Measurements from ENCODE around the gene CPPED1. TPM values are rescaled to one million over a fixed set of nuclear protein-coding genes. Genes with fewer than 3 reads are reported as not detected.
"Not testable (repeated sequence)": the region's sequence is repeated elsewhere in the genome, so short reads cannot be mapped to it uniquely, and the experiment has no call there.

Gene CPPED1
- total and polyA plus RNA-seq, 2 donors: 13.9 to 15.5 TPM

DNA sequence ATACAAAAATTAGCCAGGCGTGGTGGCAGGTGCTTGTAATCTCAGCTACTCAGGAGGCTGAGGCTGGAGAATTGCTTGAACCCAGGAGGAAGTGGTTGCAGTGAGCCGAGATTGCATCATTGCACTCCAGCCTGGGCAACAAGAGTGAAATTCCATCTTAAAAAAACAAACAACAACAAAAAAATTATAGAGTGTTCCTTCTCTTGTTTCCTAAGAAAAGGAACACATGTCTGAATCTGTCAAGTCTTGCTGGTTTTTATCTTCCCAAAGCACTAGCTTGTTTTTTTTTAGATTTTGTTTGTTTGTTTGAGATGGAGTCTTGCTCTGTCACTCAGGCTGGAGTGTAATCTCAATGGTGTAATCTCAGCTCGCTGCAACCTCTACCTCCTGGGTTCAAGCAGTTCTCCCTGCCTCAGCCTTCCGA is 13.1 kb upstream of the CPPED1 start:
- WGBS: 59% methylated on average over 4 of the region's 4 CpGs
- H3K27ac ChIP-seq (ENCODE audit: low read depth): not testable (repeated sequence)

DNA sequence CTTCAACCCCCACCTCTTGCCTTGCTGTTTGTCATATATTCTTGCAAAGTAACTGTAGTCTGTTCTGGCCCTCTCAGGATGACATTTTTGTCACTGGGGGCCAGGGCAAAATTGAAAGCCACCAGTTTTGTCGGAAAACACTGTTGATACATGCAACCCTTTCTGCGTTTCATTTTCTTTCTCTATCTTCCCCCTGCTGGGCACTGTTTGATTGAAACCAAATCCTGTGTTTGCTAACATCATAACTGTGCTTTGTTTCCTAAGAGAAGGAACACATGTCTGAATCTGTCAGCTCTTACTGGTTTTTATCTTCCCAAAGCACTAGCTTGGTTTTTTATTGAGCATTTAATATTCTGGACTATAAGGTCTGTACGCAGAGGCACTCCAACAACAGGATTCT is 11.7 kb upstream of the CPPED1 start:
- Histone ChIP-seq H3K27ac (ENCODE audit: low read depth) (no peak overlapping the region), H3K4me3 (ENCODE audit: low read depth, low read length) (no peak overlapping the region), H3K4me1 (ENCODE audit: insufficient read depth) (no peaks in the 10 kb centered on the region), H3K36me3 (ENCODE audit: insufficient read depth) (no peaks in the 10 kb centered on the region)
- DNase-seq (ENCODE audit: extremely low spot score): no peak
- WGBS: 57% methylated on average over 3 of the region's 3 CpGs

More for the DNA sequence above, 13.1 kb upstream of the CPPED1 start:
- not testable (repeated sequence) for H3K4me1 ChIP-seq (ENCODE audit: insufficient read depth); H3K36me3 ChIP-seq (ENCODE audit: insufficient read depth); H3K4me3 ChIP-seq (ENCODE audit: low read depth, low read length); DNase-seq (ENCODE audit: extremely low spot score)

DNA sequence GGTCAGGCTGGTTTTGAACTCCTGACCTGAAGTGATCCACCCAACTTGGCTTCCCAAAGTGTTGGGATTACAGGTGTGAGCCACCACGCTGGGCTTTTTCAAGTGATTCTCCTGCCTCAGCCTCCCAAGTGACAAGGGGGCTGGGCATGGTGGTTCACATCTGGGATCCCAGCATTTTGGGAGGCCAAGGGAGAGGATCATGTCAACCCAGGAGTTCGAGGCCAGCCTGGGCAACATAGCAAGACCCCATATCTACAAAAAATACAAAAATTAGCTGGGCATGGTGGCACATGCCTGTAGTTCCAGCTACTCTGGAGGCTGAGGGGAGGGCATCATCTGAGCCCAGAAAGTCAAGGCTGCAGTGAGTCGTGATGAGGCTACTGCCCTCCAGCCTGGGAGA is 10.0 kb upstream of the CPPED1 start:
- 88% methylated on average over 3 of the region's 3 CpGs for WGBS
- not testable (repeated sequence) for H3K36me3 ChIP-seq (ENCODE audit: insufficient read depth); H3K27ac ChIP-seq (ENCODE audit: low read depth); H3K4me3 ChIP-seq (ENCODE audit: low read depth, low read length); H3K4me1 ChIP-seq (ENCODE audit: insufficient read depth); DNase-seq (ENCODE audit: extremely low spot score)

DNA sequence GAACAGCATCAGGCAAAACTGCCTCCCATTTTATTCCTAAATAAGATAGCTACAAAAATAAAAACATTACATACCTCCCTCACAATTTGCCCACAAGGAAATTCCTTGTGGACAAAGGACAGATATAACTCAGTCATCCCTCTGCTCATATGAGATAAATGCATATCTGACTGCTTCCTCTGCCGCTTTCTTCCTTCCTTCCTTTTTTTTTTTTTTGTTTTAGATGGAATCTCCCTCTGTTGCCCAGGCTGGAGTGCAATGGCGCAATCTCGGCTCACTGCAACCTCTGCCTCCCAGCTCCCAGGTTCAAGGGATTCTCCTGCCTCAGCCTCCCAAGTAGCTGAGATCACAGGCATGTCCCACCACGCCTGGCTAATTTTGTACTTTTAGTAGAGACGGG is 9.6 kb upstream of the CPPED1 start:
- not testable (repeated sequence) for H3K4me3 ChIP-seq (ENCODE audit: low read depth, low read length); DNase-seq (ENCODE audit: extremely low spot score); H3K27ac ChIP-seq (ENCODE audit: low read depth); H3K36me3 ChIP-seq (ENCODE audit: insufficient read depth); H3K4me1 ChIP-seq (ENCODE audit: insufficient read depth)
- WGBS: 86% methylated on average over 5 of the region's 5 CpGs

DNA sequence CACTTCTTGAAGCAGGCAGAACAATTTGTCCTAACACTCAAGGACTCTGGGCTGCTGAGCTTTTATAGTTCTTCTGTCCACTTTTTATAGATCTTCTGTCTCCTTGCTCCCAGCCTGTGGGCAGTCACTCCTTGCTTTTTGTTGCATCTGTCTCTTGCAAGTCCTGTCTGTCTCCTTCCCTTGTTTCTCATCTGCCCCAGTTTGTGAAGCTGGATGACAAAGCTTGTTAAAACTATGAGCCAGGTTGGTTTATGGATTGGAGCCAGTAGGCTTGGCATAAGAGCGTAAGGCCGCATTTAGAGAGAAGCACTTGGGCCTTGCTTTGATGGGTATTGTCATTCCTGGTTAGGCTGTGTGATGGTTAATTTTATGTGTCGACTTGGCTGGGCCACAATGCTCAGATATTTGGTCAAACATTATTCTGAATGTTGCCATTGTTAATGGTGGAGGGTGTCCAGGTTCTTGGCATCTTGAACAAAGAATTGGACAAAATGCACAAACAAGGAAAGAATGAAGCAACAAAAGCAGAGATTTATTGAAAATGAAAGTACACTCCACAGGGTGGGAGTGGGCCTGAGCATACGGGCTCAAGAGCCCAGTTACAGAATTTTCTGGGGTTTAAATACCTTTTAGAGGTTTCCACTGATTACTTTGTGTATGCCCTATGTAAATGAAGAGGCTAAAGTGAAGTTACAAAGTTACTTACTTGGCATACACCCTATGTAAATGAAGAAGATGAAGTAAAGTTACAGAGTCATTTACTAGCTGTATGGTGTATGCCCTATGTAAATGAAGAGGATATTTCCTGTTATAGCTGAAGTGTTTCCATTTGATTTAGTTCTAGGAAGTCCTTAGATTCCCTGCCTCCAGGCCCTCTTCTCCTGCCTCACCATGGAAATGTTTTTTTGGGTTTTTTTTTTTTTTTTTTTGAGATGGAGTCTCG is 8.0 kb upstream of the CPPED1 start:
- WGBS: 86% methylated on average over 5 of the region's 5 CpGs
- H3K4me1 ChIP-seq (ENCODE audit: insufficient read depth): no peaks in the 10 kb centered on the region
- no peak for DNase-seq (ENCODE audit: extremely low spot score)
- no peaks in the 10 kb centered on the region for H3K36me3 ChIP-seq (ENCODE audit: insufficient read depth)
- no peak overlapping the region for H3K4me3 ChIP-seq (ENCODE audit: low read depth, low read length)
- H3K27ac ChIP-seq (ENCODE audit: low read depth): no peak overlapping the region

DNA sequence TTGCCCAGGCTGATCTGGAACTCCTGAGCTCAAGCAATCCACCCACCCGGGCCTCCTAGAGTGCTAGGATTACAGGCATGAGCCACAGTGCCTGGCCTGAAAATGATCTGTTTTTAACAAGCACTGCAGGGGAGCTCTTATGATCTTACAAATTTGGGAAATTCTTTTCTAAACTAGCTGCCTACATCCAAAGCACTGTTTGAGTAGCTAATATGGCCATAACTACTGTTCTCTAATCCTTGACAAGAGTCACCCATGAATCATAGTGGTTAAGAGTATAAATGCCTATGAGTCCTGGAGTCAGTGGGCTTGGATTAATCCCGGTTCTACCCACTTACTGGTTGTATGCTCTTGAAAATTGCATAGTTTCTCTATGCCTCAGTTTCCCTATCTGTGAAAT is 1.4 kb upstream of the CPPED1 start:
- Histone ChIP-seq H3K27ac (ENCODE audit: low read depth) (no peak overlapping the region), H3K4me3 (ENCODE audit: low read depth, low read length) (no peak overlapping the region), H3K36me3 (ENCODE audit: insufficient read depth) (no peaks in the 10 kb centered on the region), H3K4me1 (ENCODE audit: insufficient read depth) (peaks cover 2% of the 10 kb centered on the region)
- no peak for DNase-seq (ENCODE audit: extremely low spot score)
- 69% methylated on average over 2 of the region's 2 CpGs for WGBS

DNA sequence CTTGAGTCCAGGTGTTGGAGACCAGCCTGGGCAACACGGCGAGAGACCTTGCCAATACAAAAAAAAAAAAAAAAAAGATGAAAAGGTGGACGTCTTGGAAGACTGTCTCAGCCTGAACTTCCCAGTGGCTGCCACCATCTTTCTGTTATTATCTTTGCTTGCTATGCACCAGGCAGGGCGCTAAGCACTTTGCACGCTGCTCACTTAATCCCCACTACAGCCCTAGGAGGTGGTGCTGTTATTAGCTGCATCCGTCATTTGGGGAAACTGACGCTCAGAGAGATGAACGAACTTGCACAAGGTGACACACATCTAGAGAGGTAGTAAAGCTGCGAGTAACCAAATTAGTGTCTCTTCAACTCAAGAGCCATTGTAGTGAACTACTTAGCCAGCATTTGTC is 708 bp upstream of the CPPED1 start:
- H3K27ac ChIP-seq (ENCODE audit: low read depth): no peak overlapping the region
- no peak for DNase-seq (ENCODE audit: extremely low spot score)
- WGBS: 79% methylated on average over 9 of the region's 9 CpGs
- H3K36me3 ChIP-seq (ENCODE audit: insufficient read depth): no peaks in the 10 kb centered on the region
- no peak overlapping the region for H3K4me3 ChIP-seq (ENCODE audit: low read depth, low read length)
- peaks cover 2% of the 10 kb centered on the region for H3K4me1 ChIP-seq (ENCODE audit: insufficient read depth)

DNA sequence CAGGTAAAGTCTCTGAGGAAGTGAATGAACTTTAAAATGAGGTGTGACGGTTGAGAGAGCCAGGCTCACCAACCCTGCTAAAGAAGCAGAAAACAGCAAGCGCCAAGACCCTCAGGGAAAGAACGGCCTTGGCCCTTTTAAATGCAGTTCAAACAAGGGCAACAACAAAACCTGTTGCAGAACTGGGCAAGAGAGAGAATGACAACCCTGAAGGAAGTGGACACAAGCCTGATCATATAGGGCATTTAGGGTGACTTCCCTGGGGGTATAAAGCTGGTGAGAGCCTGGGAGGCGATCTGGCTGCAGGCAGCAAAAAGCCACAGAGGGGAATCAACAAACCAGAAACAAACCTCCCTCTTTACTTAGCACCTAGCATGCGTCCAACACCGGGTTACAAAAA is 1.0 kb downstream of the CPPED1 start:
- 76% methylated on average over 6 of the region's 6 CpGs for WGBS
- Histone ChIP-seq H3K36me3 (ENCODE audit: insufficient read depth) (no peaks in the 10 kb centered on the region), H3K4me1 (ENCODE audit: insufficient read depth) (peaks cover 2% of the 10 kb centered on the region), H3K27ac (ENCODE audit: low read depth) (no peak overlapping the region), H3K4me3 (ENCODE audit: low read depth, low read length) (peak overlapping the region; percentile 65)
- DNase-seq (ENCODE audit: extremely low spot score): no peak

DNA sequence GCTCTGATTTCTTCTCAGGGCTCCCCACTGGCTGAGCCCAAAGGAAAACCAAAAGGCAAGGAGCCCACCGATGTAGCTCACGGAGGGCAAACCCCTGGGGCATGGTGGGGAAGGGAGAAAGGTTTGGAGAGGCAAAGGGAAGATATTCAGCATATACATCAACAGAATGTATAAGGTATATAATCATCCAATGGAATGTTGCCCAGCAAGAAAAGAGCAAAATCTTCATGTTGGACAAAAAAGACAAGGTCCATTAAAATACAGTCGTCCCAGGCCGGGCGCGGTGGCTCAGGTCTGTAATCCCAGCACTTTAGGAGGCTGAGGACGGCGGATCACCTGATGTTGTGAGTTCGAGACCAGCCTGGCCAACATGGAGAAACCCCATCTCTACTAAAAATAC is 1.6 kb downstream of the CPPED1 start:
- no peaks in the 10 kb centered on the region for H3K36me3 ChIP-seq (ENCODE audit: insufficient read depth)
- H3K4me3 ChIP-seq (ENCODE audit: low read depth, low read length): no peak overlapping the region
- peaks cover 2% of the 10 kb centered on the region for H3K4me1 ChIP-seq (ENCODE audit: insufficient read depth)
- no peak overlapping the region for H3K27ac ChIP-seq (ENCODE audit: low read depth)
- DNase-seq (ENCODE audit: extremely low spot score): no peak
- 78% methylated on average over 9 of the region's 9 CpGs for WGBS

- no peak overlapping the region for H3K27ac ChIP-seq (ENCODE audit: low read depth)
- DNase-seq (ENCODE audit: extremely low spot score): no peak
- 27% methylated on average over 4 of the region's 4 CpGs for WGBS
- peaks cover 2% of the 10 kb centered on the region for H3K4me1 ChIP-seq (ENCODE audit: insufficient read depth)
- no peak overlapping the region for H3K4me3 ChIP-seq (ENCODE audit: low read depth, low read length)
- no peaks in the 10 kb centered on the region for H3K36me3 ChIP-seq (ENCODE audit: insufficient read depth)
Observed at GRCh38 chr16:12801511-12802042, 2.1 kb downstream of the CPPED1 start.

DNA sequence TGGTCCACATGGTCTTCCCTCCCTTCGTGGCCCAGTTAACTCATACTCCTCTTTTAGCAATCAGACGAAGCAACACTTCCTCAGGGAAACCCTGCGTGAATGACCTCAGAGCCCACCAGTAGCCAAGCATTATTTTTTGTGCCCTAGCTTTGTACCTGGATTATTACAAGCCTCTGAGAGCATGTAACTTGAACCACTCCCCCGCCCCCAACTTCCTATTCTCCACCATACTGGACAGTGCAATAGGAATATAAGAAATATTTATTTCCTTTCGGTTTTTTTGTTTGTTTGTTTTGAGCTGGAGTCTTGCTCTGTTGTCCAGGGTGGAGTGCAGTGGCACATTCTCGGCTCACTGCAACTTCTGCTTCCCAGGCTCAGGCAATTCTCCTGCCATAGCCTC is 2.9 kb downstream of the CPPED1 start:
- 73% methylated on average over 6 of the region's 6 CpGs for WGBS
- Histone ChIP-seq H3K36me3 (ENCODE audit: insufficient read depth) (no peaks in the 10 kb centered on the region), H3K27ac (ENCODE audit: low read depth) (no peak overlapping the region), H3K4me1 (ENCODE audit: insufficient read depth) (peaks cover 2% of the 10 kb centered on the region), H3K4me3 (ENCODE audit: low read depth, low read length) (no peak overlapping the region)
- DNase-seq (ENCODE audit: extremely low spot score): no peak

GRCh38 chr16:12799996-12800395 is 3.7 kb downstream of the CPPED1 start:
- 68% methylated on average over 8 of the region's 8 CpGs for WGBS
- not testable (repeated sequence) for H3K27ac ChIP-seq (ENCODE audit: low read depth); H3K36me3 ChIP-seq (ENCODE audit: insufficient read depth); DNase-seq (ENCODE audit: extremely low spot score); H3K4me1 ChIP-seq (ENCODE audit: insufficient read depth); H3K4me3 ChIP-seq (ENCODE audit: low read depth, low read length)

- no peak for DNase-seq (ENCODE audit: extremely low spot score)
- no peak overlapping the region for H3K4me3 ChIP-seq (ENCODE audit: low read depth, low read length)
- WGBS: 63% methylated on average over 5 of the region's 5 CpGs
- no peak overlapping the region for H3K27ac ChIP-seq (ENCODE audit: low read depth)
- H3K36me3 ChIP-seq (ENCODE audit: insufficient read depth): no peaks in the 10 kb centered on the region
- no peaks in the 10 kb centered on the region for H3K4me1 ChIP-seq (ENCODE audit: insufficient read depth)
Observed at GRCh38 chr16:12798846-12799245, 4.8 kb downstream of the CPPED1 start.

- DNase-seq (ENCODE audit: extremely low spot score): no peak
- H3K27ac ChIP-seq (ENCODE audit: low read depth): no peak overlapping the region
- H3K4me1 ChIP-seq (ENCODE audit: insufficient read depth): no peaks in the 10 kb centered on the region
- no peak overlapping the region for H3K4me3 ChIP-seq (ENCODE audit: low read depth, low read length)
- H3K36me3 ChIP-seq (ENCODE audit: insufficient read depth): no peaks in the 10 kb centered on the region
Observed at GRCh38 chr16:12798171-12798570, 5.5 kb downstream of the CPPED1 start.
